HG02884 (cell line): ENCODE data around the gene NRG2.
A peak's percentile ranks its signal among the peaks of the same experiment; 100 is the strongest.

Experiments
- ATAC-seq: cut with Tn5 transposase; IDR thresholded peaks from one replicate; pipeline ENCODE4 v1.9.1; 2021; ENCODE audit warnings: mild to moderate bottlenecking, moderate library complexity; ENCODE audit not compliant: unreplicated experiment

Gene NRG2

GRCh38 chr5:140041492-140042392, 1.4 kb downstream of the NRG2 start:
- no peak for ATAC-seq

- ATAC-seq = no peak
Measured at GRCh38 chr5:140041099-140041491, 2.0 kb downstream of the NRG2 start.

GRCh38 chr5:140040358-140040757, 2.7 kb downstream of the NRG2 start:
- no peak for ATAC-seq

DNA sequence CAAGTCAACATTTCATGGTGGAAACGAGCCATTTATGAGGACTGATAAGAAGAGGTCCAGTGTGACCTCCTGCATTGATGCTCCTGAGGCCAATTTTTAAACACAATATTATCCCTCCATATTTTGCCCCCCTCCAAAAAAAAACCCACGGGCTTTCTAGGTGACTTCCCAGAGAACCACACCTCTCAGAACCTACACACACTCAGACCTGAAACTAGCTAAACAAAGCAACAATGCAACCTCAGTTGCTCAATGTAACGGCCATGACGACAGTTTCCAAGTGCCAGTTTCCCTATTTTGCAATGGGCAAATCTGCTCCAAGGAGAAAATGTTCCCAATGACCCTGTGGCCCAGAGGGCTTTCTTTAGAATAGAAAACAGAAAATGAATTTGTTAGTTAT, 3.5 kb downstream of the NRG2 start:
- ATAC-seq = peak; percentile 33

- ATAC-seq = no peak
Measured at GRCh38 chr5:140038373-140038957, 4.6 kb downstream of the NRG2 start.

DNA sequence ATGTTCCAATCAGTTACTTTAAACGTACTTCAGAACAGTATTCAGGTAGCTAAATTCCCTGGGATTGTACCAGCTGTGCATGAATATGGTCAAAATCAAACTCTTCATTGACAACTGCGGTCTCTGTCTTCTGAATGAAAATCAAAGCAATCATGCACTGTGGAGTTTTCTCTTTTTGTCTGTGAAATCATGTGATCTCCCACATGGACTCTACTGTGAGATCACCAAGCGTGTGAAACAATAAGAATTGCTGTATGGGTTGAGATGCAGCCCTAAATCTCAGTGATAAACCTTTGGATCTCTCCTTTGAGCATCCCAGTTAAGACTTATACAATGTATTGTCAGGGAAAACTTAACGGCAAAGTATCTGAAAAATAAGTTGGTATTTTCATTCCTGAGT, 6.1 kb downstream of the NRG2 start:
- no peak for ATAC-seq

DNA sequence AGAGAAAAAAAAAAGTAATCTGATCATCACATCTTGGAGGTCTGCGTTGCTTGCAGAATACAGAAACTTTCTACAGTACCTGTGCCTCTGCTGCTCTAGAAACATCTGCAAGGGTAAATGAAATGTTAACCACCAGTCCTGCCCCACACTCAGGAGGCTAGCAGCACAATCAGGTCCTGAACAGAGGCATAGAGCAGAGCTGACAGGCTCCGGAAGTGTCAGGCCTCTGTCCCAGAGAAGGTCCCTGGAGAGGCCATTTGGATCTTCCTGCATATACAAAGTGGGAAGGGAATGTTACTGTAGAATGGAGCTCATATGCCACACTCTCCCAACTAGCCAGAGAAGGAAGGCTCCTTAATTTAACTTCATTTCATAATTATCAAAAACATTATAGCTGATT, 7.2 kb downstream of the NRG2 start:
- ATAC-seq = no peak

DNA sequence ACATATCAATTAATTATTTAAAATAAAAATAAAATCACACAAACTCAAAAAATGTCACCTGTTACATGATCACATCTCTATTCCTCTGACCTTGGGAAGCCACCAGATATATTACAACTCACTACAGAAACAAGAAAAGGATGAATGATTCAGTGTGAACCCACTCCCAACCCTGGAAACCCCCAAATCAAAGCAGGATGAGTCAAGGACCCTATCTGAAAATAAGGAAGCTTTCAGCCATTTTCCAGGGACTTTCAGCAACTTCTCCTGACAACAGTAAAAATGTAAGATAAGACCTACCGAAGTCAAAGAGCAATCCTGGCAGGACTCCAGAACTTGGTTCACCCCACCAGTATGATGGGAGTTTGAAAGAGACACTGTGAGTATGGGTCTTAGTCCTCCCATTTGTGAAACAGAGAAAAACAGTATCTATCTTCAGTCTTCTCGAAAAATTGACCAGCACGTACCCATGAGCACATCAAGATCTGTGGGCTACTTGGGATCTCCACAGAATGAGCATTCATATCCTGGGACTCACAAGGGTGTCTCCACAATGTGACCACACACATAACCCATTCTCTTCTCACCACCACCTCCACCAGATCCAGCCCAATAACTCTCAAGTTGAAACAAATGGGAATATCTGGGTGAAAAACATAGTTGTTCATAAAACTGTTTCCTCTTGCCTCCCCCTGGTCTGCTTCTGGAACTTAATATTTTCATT, 9.9 kb downstream of the NRG2 start:
- no peak for ATAC-seq

- no peak for ATAC-seq
Measured at GRCh38 chr5:140032296-140032695, 10.8 kb downstream of the NRG2 start.

- no peak for ATAC-seq
Measured at GRCh38 chr5:140027807-140028206, 15.3 kb downstream of the NRG2 start.

DNA sequence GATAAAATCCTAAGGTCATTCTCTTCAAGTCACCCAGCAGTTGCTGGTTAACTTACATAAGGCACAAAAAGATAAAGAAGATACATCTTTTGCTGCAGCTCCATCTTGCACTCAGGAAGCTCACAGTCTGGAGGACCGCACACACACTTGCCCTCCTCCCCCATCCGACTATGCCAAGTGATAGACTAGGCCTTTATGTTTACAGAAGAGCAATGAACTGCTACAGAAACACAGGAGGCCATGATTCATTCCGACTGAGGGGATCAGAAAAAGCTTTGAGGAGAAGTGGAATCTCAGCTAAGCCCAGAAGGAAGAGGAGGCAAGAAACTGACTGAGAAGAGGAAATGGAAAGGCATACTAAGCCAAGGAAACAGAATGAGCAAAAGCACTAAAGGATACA, 17.4 kb downstream of the NRG2 start:
- no peak for ATAC-seq

GRCh38 chr5:140024928-140025327, 18.2 kb downstream of the NRG2 start:
- no peak for ATAC-seq

GRCh38 chr5:140023611-140024191, 19.4 kb downstream of the NRG2 start:
- no peak for ATAC-seq

GRCh38 chr5:140020601-140021177, 22.4 kb downstream of the NRG2 start:
- no peak for ATAC-seq

- ATAC-seq = no peak
Measured at GRCh38 chr5:140018920-140019644, 24.0 kb downstream of the NRG2 start.

DNA sequence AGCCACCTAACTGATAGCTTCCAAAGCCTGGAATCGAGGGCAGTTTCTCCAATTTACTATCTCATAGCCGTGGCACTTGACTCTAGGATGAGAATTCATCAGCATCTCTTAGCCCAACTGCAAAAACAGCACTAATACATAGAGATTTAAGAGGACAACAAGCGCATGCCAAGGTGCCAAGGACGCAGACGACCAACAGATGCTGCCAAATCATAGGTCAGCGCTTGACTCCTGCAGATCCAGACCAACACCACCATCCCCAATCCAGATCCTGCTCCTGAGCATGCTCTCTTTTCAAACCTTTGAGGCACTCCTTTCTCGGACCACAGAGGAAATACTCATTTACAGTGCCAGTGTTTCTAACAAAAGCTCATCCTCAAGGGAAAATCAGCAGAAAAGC, 24.6 kb downstream of the NRG2 start:
- no peak for ATAC-seq

DNA sequence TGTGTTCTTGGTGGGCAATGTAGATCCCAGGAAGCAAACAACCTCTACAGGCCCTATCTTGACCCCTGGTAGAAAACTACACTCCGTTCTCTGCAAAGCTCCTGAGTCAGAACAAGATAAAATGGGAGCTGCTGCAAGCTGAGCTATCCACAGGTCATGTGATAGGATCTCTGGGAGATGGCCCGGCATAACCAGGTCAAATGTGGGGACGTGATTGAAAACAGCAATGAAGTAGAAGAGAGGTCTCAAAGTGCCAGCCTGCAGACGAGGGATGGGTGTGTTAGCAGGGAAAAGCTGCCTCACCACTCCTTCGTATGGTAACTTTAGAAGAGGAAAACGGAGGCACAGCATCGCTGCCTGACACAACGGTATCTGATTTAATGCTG, 25.0 kb downstream of the NRG2 start:
- ATAC-seq = no peak

- no peak for ATAC-seq
Measured at GRCh38 chr5:140017397-140018095, 25.6 kb downstream of the NRG2 start.

- no peak for ATAC-seq
Measured at GRCh38 chr5:140015706-140016105, 27.4 kb downstream of the NRG2 start.

DNA sequence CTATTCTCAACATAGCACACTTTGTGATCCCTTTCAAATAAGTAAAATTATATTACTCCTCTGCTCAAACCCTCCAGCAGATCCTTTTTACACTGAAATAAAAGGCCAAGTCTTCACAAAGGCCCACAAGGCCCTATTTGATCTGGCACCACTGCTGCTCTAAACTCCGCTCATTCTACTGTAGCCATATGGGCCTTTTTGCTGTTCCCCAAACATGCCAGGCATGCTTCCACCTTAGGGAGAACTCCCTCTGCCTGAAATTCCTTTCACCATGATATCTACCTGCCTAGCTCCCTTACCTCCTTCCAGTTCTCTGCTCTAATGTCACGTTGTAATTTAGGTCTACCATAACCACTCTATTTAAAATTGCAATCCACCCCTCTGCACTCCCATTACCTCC, 28.3 kb downstream of the NRG2 start:
- no peak for ATAC-seq
